AG10803 (cell line): ENCODE measurements around the gene SHROOM3.
A peak's percentile ranks its signal among the peaks of the same experiment; 100 is the strongest.

ENCODE experiments used
- DNase-seq: peaks from one replicate; pipeline ENCODE4 v3.0.0; 2010; ENCODE audit warnings: low read depth
- H3K4me3 ChIP-seq: 2 replicates; pipeline ENCODE4 v1.5.1; 2011; ENCODE audit warnings: mild to moderate bottlenecking, low read length, control low read depth
- CTCF ChIP-seq: conservative IDR thresholded peaks from 2 replicates; pipeline ENCODE4 v1.5.1; 2011; ENCODE audit warnings: mild to moderate bottlenecking, low read length, control low read depth, inconsistent platforms

Gene SHROOM3

GRCh38 chr4:76535603-76536372, 100.8 kb downstream of the SHROOM3 start:
- DNase-seq: peak; percentile 68
- no peak for TF ChIP-seq CTCF
- H3K4me3 ChIP-seq: no peak overlapping the region

- no peak for TF ChIP-seq CTCF
- no peak for DNase-seq
- no peak overlapping the region for H3K4me3 ChIP-seq
Measured at GRCh38 chr4:76536373-76536689, 101.3 kb downstream of the SHROOM3 start.

GRCh38 chr4:76538296-76538695, 103.3 kb downstream of the SHROOM3 start:
- DNase-seq: no peak
- no peak overlapping the region for H3K4me3 ChIP-seq
- TF ChIP-seq CTCF: no peak

- H3K4me3 ChIP-seq: no peak overlapping the region
- peak; percentile 66 for DNase-seq
- TF ChIP-seq CTCF: no peak
Measured at GRCh38 chr4:76539979-76540378, 105.0 kb downstream of the SHROOM3 start.

GRCh38 chr4:76540486-76540885, 105.5 kb downstream of the SHROOM3 start:
- no peak overlapping the region for H3K4me3 ChIP-seq
- no peak for TF ChIP-seq CTCF
- peak; percentile 37 for DNase-seq

GRCh38 chr4:76543378-76543777, 108.3 kb downstream of the SHROOM3 start:
- DNase-seq: no peak
- H3K4me3 ChIP-seq: no peak overlapping the region
- no peak for TF ChIP-seq CTCF

- no peak for DNase-seq
- TF ChIP-seq CTCF: no peak
- H3K4me3 ChIP-seq: no peak overlapping the region
Measured at GRCh38 chr4:76544725-76545124, 109.7 kb downstream of the SHROOM3 start.
